Smooth muscle cell (in vitro differentiated cells): Measurements from ENCODE around the gene SNCB. TPM values are rescaled to one million over a fixed set of nuclear protein-coding genes. Genes with fewer than 3 reads are reported as not detected.
A peak's percentile ranks its signal among the peaks of the same experiment; 100 is the strongest.

Experiments used
- DNase-seq: peaks from one replicate; lab custom pipeline; 2025; ENCODE audit not compliant: unreplicated experiment; lab: John Stamatoyannopoulos, UW
- H2AFZ ChIP-seq: fragments of 200-600 bp; sonication (generic); 2 replicates; pipeline ENCODE4 v1.6.0; 2016; ENCODE audit warnings: antibody characterized with exemption, low read depth, mild to moderate bottlenecking
- H3F3A ChIP-seq: fragments of 200-600 bp; sonication (generic); 2 replicates; pipeline ENCODE4 v1.6.0; 2017; ENCODE audit warnings: antibody characterized with exemption, low read depth
- H3K27ac ChIP-seq: fragments of 200-600 bp; sonication (generic); 2 replicates; pipeline ENCODE4 v1.5.1; 2016; ENCODE audit warnings: low read depth, mild to moderate bottlenecking
- H3K27me3 ChIP-seq: fragments of 200-600 bp; sonication (generic); 2 replicates; pipeline ENCODE4 v1.6.1; 2016; ENCODE audit warnings: low read depth, mild to moderate bottlenecking
- H3K36me3 ChIP-seq: fragments of 200-600 bp; sonication (generic); 2 replicates; pipeline ENCODE4 v1.5.1; 2016; ENCODE audit warnings: low read depth
- H3K4me1 ChIP-seq: fragments of 200-600 bp; sonication (generic); 2 replicates; pipeline ENCODE4 v1.5.1; 2016; ENCODE audit warnings: low read depth
- H3K4me2 ChIP-seq: fragments of 200-600 bp; sonication (generic); 2 replicates; pipeline ENCODE4 v1.6.0; 2016; ENCODE audit warnings: mild to moderate bottlenecking
- H3K4me3 ChIP-seq: fragments of 200-600 bp; sonication (generic); 2 replicates; pipeline ENCODE4 v1.5.1; 2016; ENCODE audit warnings: mild to moderate bottlenecking
- H3K79me2 ChIP-seq: fragments of 200-600 bp; sonication (generic); 2 replicates; pipeline ENCODE4 v1.6.0; 2016; ENCODE audit warnings: low read depth, mild to moderate bottlenecking
- H3K9ac ChIP-seq: fragments of 200-600 bp; sonication (generic); 2 replicates; pipeline ENCODE4 v1.6.0; 2016; ENCODE audit warnings: low read depth
- H3K9me3 ChIP-seq: fragments of 200-600 bp; sonication (generic); replicated peaks from 2 replicates; pipeline ENCODE4 v1.5.1; 2016; ENCODE audit warnings: low read depth
- H4K20me1 ChIP-seq: fragments of 200-600 bp; sonication (generic); 2 replicates; pipeline ENCODE4 v1.6.0; 2016; ENCODE audit warnings: low read depth
- CTCF ChIP-seq: fragments of 200-600 bp; sonication (generic); IDR thresholded peaks from 2 replicates; pipeline ENCODE4 v1.5.1; 2017; ENCODE audit warnings: borderline replicate concordance, mild to moderate bottlenecking, antibody characterized with exemption; ENCODE audit not compliant: insufficient read depth, poor library complexity, severe bottlenecking
- WGBS: methylation state at CpG from one replicate; pipeline ENCODE4 v1.1.7; 2016; ENCODE audit warnings: low lambda C conversion rate; 5-methylcytosine and 5-hydroxymethylcytosine counted together
- polyA plus RNA-seq: library from polyadenylated mRNA; unstranded; fragments of >200 nt; fragmentation: Nextera tagmentation; extraction: Ambion mirVana; gene quantifications from 2 replicates; pipeline ENCODE4 v1.2.1, GENCODE V29; 2016
- total RNA-seq: library from RNA; depleted of rRNA; stranded (reverse); fragments of >200 nt; gene quantifications from 2 replicates; pipeline ENCODE4 v1.2.3, GENCODE V29; 2014

SNCB gene
- total RNA-seq (0.45 TPM in 1 of 2 replicates, not detected in the other), polyA plus RNA-seq (0.55 and 0.71 TPM in 2 replicates)

- Histone ChIP-seq H3K9ac (no peak within 1 kb of the TSS), H3K4me1 (peaks cover 11% of the 10 kb centered on the region), H3F3A (no peaks in the 10 kb centered on the region), H3K27me3 (peaks cover 88% of the 10 kb centered on the region), H3K79me2 (no peaks in the 10 kb centered on the region), H3K27ac (no peak within 1 kb of the TSS), H3K4me3 (peak within 1 kb of the TSS; percentile 50), H4K20me1 (no peaks in the 10 kb centered on the region), H3K9me3 (no peaks in the 10 kb centered on the region), H2AFZ (peak within 1 kb of the TSS; percentile 69), H3K36me3 (no peaks in the 10 kb centered on the region), H3K4me2 (peak within 1 kb of the TSS; percentile 85)
- 2% methylated on average over 54 of the region's 94 CpGs for WGBS
- no peak for TF ChIP-seq CTCF
- DNase-seq: no peak
Observed at GRCh38 chr5:176629853-176630680, at the start of gene SNCB, which contains the start of gene EIF4E1B. TSS of gene SNCB (minus strand) at chr5:176630534. CDS start at chr5:176629654, 880 bp downstream. TSS of gene EIF4E1B (plus strand) at chr5:176630675. CDS start at chr5:176642788, 12,113 bp downstream.

- Histone ChIP-seq H3F3A (no peaks in the 10 kb centered on the region), H4K20me1 (no peaks in the 10 kb centered on the region), H2AFZ (no peak overlapping the region), H3K27me3 (peaks cover 34% of the 10 kb centered on the region), H3K36me3 (no peaks in the 10 kb centered on the region), H3K27ac (no peak overlapping the region), H3K4me3 (no peak overlapping the region), H3K9ac (no peak overlapping the region), H3K9me3 (no peaks in the 10 kb centered on the region), H3K4me2 (no peak overlapping the region), H3K79me2 (no peaks in the 10 kb centered on the region), H3K4me1 (no peaks in the 10 kb centered on the region)
- 74% methylated on average over 20 of the region's 31 CpGs for WGBS
- TF ChIP-seq CTCF: no peak
- DNase-seq: no peak
Observed at GRCh38 chr5:176679365-176680225, 49.3 kb upstream of the SNCB start.

GRCh38 chr5:176678584-176678983 lies 48.2 kb upstream of the SNCB start:
- no peak overlapping the region for H3K9ac ChIP-seq
- H3K4me2 ChIP-seq: no peak overlapping the region
- peaks cover 27% of the 10 kb centered on the region for H3K27me3 ChIP-seq
- no peak overlapping the region for H3K4me3 ChIP-seq
- H4K20me1 ChIP-seq: no peaks in the 10 kb centered on the region
- no peak overlapping the region for H2AFZ ChIP-seq
- no peaks in the 10 kb centered on the region for H3K36me3 ChIP-seq
- no peak for DNase-seq
- H3K27ac ChIP-seq: no peak overlapping the region
- no peaks in the 10 kb centered on the region for H3K9me3 ChIP-seq
- 92% methylated on average over 5 of the region's 5 CpGs for WGBS
- no peak for TF ChIP-seq CTCF
- H3K79me2 ChIP-seq: no peaks in the 10 kb centered on the region
- H3K4me1 ChIP-seq: no peaks in the 10 kb centered on the region
- H3F3A ChIP-seq: no peaks in the 10 kb centered on the region
